ENCODE results near the gene VEGFC. TPM values are rescaled to one million over a fixed set of nuclear protein-coding genes. Genes with fewer than 3 reads are reported as not detected.

Gene VEGFC
- total RNA-seq, 2 experiments from 2014 or later = not detected

- H3K27ac Mint-ChIP-seq = no peak overlapping the region
- no peak for DNase-seq
- no peaks in the 10 kb centered on the region for H3K4me1 Mint-ChIP-seq
- no peak overlapping the region for H3K4me3 Mint-ChIP-seq
- no peaks in the 10 kb centered on the region for H3K9me3 Mint-ChIP-seq
- POLR2A ChIA-PET = no interaction called here
- CTCF ChIA-PET = no interaction called here
- no peaks in the 10 kb centered on the region for H3K27me3 Mint-ChIP-seq
- no peaks in the 10 kb centered on the region for H3K36me3 Mint-ChIP-seq (ENCODE audit: low read depth)
These were observed 116.9 kb downstream of the VEGFC start for GRCh38 chr4:176675810-176676209.

GRCh38 chr4:176671532-176671931 lies 121.2 kb downstream of the VEGFC start:
- H3K27me3 Mint-ChIP-seq = no peaks in the 10 kb centered on the region
- ChIA-PET POLR2A (interaction anchor here (0.6 kb wide), 1 partner anchor 733 kb away, joined by 3 read pairs; no protein-coding TSS in a partner anchor), CTCF (no interaction called here)
- DNase-seq = no peak
- H3K9me3 Mint-ChIP-seq = no peaks in the 10 kb centered on the region
- no peak overlapping the region for H3K4me3 Mint-ChIP-seq
- H3K4me1 Mint-ChIP-seq = no peaks in the 10 kb centered on the region
- H3K36me3 Mint-ChIP-seq (ENCODE audit: low read depth) = no peaks in the 10 kb centered on the region
- H3K27ac Mint-ChIP-seq = no peak overlapping the region

- no peak overlapping the region for H3K4me3 Mint-ChIP-seq
These were observed 124.4 kb downstream of the VEGFC start for GRCh38 chr4:176668324-176668723.

GRCh38 chr4:176664964-176665363 lies 127.8 kb downstream of the VEGFC start:
- H3K4me3 Mint-ChIP-seq = no peak overlapping the region
- DNase-seq = no peak
- ChIA-PET CTCF (no interaction called here), POLR2A (no interaction called here)
- H3K36me3 Mint-ChIP-seq (ENCODE audit: low read depth) = no peaks in the 10 kb centered on the region
- H3K4me1 Mint-ChIP-seq = no peaks in the 10 kb centered on the region
- no peaks in the 10 kb centered on the region for H3K27me3 Mint-ChIP-seq
- H3K9me3 Mint-ChIP-seq = no peaks in the 10 kb centered on the region
- no peak overlapping the region for H3K27ac Mint-ChIP-seq

More at GRCh38 chr4:176668324-176668723, 124.4 kb downstream of the VEGFC start:
- Mint-ChIP-seq H3K36me3 (ENCODE audit: low read depth) (no peaks in the 10 kb centered on the region), H3K27ac (no peak overlapping the region), H3K9me3 (no peaks in the 10 kb centered on the region), H3K27me3 (no peaks in the 10 kb centered on the region), H3K4me1 (no peaks in the 10 kb centered on the region)
- POLR2A ChIA-PET = no interaction called here
- DNase-seq = no peak
- CTCF ChIA-PET = no interaction called here

- Mint-ChIP-seq H3K36me3 (ENCODE audit: low read depth) (no peaks in the 10 kb centered on the region), H3K27me3 (no peaks in the 10 kb centered on the region), H3K4me1 (no peaks in the 10 kb centered on the region), H3K9me3 (peaks cover 4% of the 10 kb centered on the region), H3K4me3 (no peak overlapping the region), H3K27ac (no peak overlapping the region)
- DNase-seq = no peak
- ChIA-PET CTCF (no interaction called here), POLR2A (no interaction called here)
These were observed 132.2 kb downstream of the VEGFC start for GRCh38 chr4:176660561-176660960.

- Mint-ChIP-seq H3K27ac (no peak overlapping the region), H3K4me3 (no peak overlapping the region), H3K9me3 (peaks cover 4% of the 10 kb centered on the region), H3K36me3 (ENCODE audit: low read depth) (no peaks in the 10 kb centered on the region), H3K4me1 (no peaks in the 10 kb centered on the region), H3K27me3 (no peaks in the 10 kb centered on the region)
- ChIA-PET POLR2A (no interaction called here), CTCF (no interaction called here)
- no peak for DNase-seq
These were observed 136.6 kb downstream of the VEGFC start for GRCh38 chr4:176656108-176656507.

GRCh38 chr4:176654565-176655216 lies 138.0 kb downstream of the VEGFC start:
- no peak for DNase-seq
- H3K9me3 Mint-ChIP-seq = peaks cover 4% of the 10 kb centered on the region
- H3K27ac Mint-ChIP-seq = no peak overlapping the region
- ChIA-PET POLR2A (no interaction called here), CTCF (no interaction called here)
- H3K36me3 Mint-ChIP-seq (ENCODE audit: low read depth) = no peaks in the 10 kb centered on the region
- H3K4me3 Mint-ChIP-seq = no peak overlapping the region
- no peaks in the 10 kb centered on the region for H3K27me3 Mint-ChIP-seq
- H3K4me1 Mint-ChIP-seq = no peaks in the 10 kb centered on the region

- H3K4me3 Mint-ChIP-seq = no peak overlapping the region
These were observed 139.1 kb downstream of the VEGFC start for GRCh38 chr4:176653401-176654220.

GRCh38 chr4:176646311-176646710 lies 146.4 kb downstream of the VEGFC start:
- no peak overlapping the region for H3K27ac Mint-ChIP-seq
- H3K4me3 Mint-ChIP-seq = no peak overlapping the region
- ChIA-PET POLR2A (no interaction called here), CTCF (no interaction called here)
- H3K27me3 Mint-ChIP-seq = no peaks in the 10 kb centered on the region
- H3K9me3 Mint-ChIP-seq = no peaks in the 10 kb centered on the region
- no peaks in the 10 kb centered on the region for H3K4me1 Mint-ChIP-seq
- no peak for DNase-seq
- no peaks in the 10 kb centered on the region for H3K36me3 Mint-ChIP-seq (ENCODE audit: low read depth)

More at GRCh38 chr4:176653401-176654220, 139.1 kb downstream of the VEGFC start:
- H3K27me3 Mint-ChIP-seq = no peaks in the 10 kb centered on the region
- CTCF ChIA-PET = no interaction called here
- POLR2A ChIA-PET = no interaction called here
- H3K27ac Mint-ChIP-seq = no peak overlapping the region
- no peak for DNase-seq
- peaks cover 3% of the 10 kb centered on the region for H3K9me3 Mint-ChIP-seq
- no peaks in the 10 kb centered on the region for H3K4me1 Mint-ChIP-seq
- no peaks in the 10 kb centered on the region for H3K36me3 Mint-ChIP-seq (ENCODE audit: low read depth)

GRCh38 chr4:176645246-176645960 lies 147.3 kb downstream of the VEGFC start:
- POLR2A ChIA-PET = no interaction called here
- Mint-ChIP-seq H3K36me3 (ENCODE audit: low read depth) (no peaks in the 10 kb centered on the region), H3K4me1 (no peaks in the 10 kb centered on the region), H3K27me3 (no peaks in the 10 kb centered on the region), H3K27ac (no peak overlapping the region), H3K9me3 (no peaks in the 10 kb centered on the region), H3K4me3 (no peak overlapping the region)
- DNase-seq = no peak
- CTCF ChIA-PET = no interaction called here

- Mint-ChIP-seq H3K36me3 (ENCODE audit: low read depth) (no peaks in the 10 kb centered on the region), H3K9me3 (no peaks in the 10 kb centered on the region), H3K4me3 (no peak overlapping the region), H3K27me3 (no peaks in the 10 kb centered on the region), H3K27ac (no peak overlapping the region), H3K4me1 (no peaks in the 10 kb centered on the region)
- ChIA-PET CTCF (no interaction called here), POLR2A (no interaction called here)
- no peak for DNase-seq
These were observed 150.2 kb downstream of the VEGFC start for GRCh38 chr4:176642472-176642871.

- H3K4me1 Mint-ChIP-seq = no peaks in the 10 kb centered on the region
- DNase-seq = no peak
- H3K36me3 Mint-ChIP-seq (ENCODE audit: low read depth) = no peaks in the 10 kb centered on the region
- H3K9me3 Mint-ChIP-seq = no peaks in the 10 kb centered on the region
- CTCF ChIA-PET = no interaction called here
- H3K27me3 Mint-ChIP-seq = no peaks in the 10 kb centered on the region
- no peak overlapping the region for H3K4me3 Mint-ChIP-seq
- H3K27ac Mint-ChIP-seq = no peak overlapping the region
- POLR2A ChIA-PET = no interaction called here
These were observed 151.5 kb downstream of the VEGFC start for GRCh38 chr4:176641237-176641636.

GRCh38 chr4:176638992-176639391 lies 153.7 kb downstream of the VEGFC start:
- H3K27me3 Mint-ChIP-seq = no peaks in the 10 kb centered on the region
- ChIA-PET CTCF (no interaction called here), POLR2A (no interaction called here)
- H3K27ac Mint-ChIP-seq = no peak overlapping the region
- no peaks in the 10 kb centered on the region for H3K4me1 Mint-ChIP-seq
- no peak overlapping the region for H3K4me3 Mint-ChIP-seq
- no peak for DNase-seq
- no peaks in the 10 kb centered on the region for H3K36me3 Mint-ChIP-seq (ENCODE audit: low read depth)
- no peaks in the 10 kb centered on the region for H3K9me3 Mint-ChIP-seq

Measured in activated CD4-positive, alpha-beta T cell treated with anti-CD3 and anti-CD28 coated beads, Interleukin-2, amount 10 ng/mL, durations not matched to agents 7 days and 5 days (primary cell).